K562 (cell line): Measurements from ENCODE around the gene DAPP1.

Experiments used
- CTCF ChIP-seq, 3 experiments: IDR thresholded peaks in 2 of 3; conservative IDR thresholded peaks in 1 of 3; 2 replicates each; pipeline ENCODE4 v1.5.1; 2011 to 2012; ENCODE audit warnings: low read length in 3 of 3, mild to moderate bottlenecking in 3 of 3, control low read depth in 2 of 3, improper control_type of control experiment in 1 of 3, inconsistent platforms in 1 of 3, low read depth in 1 of 3, mixed read lengths in 1 of 3, moderate library complexity in 1 of 3; ENCODE audit not compliant: insufficient read depth in 2 of 3
- DPF2 ChIP-seq: fragments of 450-650 bp; IDR thresholded peaks from 2 replicates; pipeline ENCODE4 v1.6.1; 2016
- EZH2 ChIP-seq: IDR thresholded peaks from 2 replicates; pipeline ENCODE4 v1.6.1; 2012; ENCODE audit warnings: low read depth, mild to moderate bottlenecking, inconsistent platforms, low read length, borderline replicate concordance
- GTF3C2 ChIP-seq: IDR thresholded peaks from 3 replicates; pipeline ENCODE4 v1.6.1; 2011; ENCODE audit warnings: borderline replicate concordance, mild to moderate bottlenecking, moderate library complexity; ENCODE audit not compliant: insufficient read length; ENCODE audit errors: extremely low read depth
- ID3 ChIP-seq, 2 experiments: fragments of 250-450 bp in 1 of 2; fragments of 450-650 bp in 1 of 2; sonication (Bioruptor Pico) in 1 of 2; IDR thresholded peaks; 2 replicates each; pipeline versions ENCODE4 v1.6.1 to v1.8.0; 2016 to 2021; ENCODE audit warnings: mild to moderate bottlenecking in 2 of 2, moderate library complexity in 2 of 2, missing compliant biosample characterization in 1 of 2, missing genetic modification characterization in 1 of 2
- MTF1 ChIP-seq: fragments of 250-450 bp; sonication (Bioruptor Pico); IDR thresholded peaks from 2 replicates; pipeline ENCODE4 v1.9.0; 2021; ENCODE audit warnings: moderate library complexity, mild to moderate bottlenecking, inconsistent platforms, borderline replicate concordance
- PHTF2 ChIP-seq: fragments of 250-450 bp; sonication (Bioruptor Pico); IDR thresholded peaks from 2 replicates; pipeline ENCODE4 v1.5.0; 2021; ENCODE audit warnings: mild to moderate bottlenecking
- POLR2A ChIP-seq: fragments of 450-650 bp; conservative IDR thresholded peaks from 2 replicates; pipeline ENCODE4 v1.6.1; 2016
- RFX5 ChIP-seq: IDR thresholded peaks from 2 replicates; pipeline ENCODE4 v1.6.1; 2011; ENCODE audit warnings: low read depth, mild to moderate bottlenecking, improper control_type of control experiment, low read length
- SIRT6 ChIP-seq: IDR thresholded peaks from one replicate; pipeline ENCODE4 v1.6.1; 2012; ENCODE audit warnings: low read depth, mild to moderate bottlenecking, control low read depth, inconsistent platforms, low read length, moderate library complexity
- SMAD2 ChIP-seq: fragments of 150-350 bp; IDR thresholded peaks from 2 replicates; pipeline ENCODE4 v1.6.1; 2014; ENCODE audit warnings: low read depth, mild to moderate bottlenecking, low read length
- ZNF277 ChIP-seq: fragments of 250-450 bp; sonication (Bioruptor Pico); IDR thresholded peaks from 2 replicates; pipeline ENCODE4 v1.8.0; 2022; ENCODE audit warnings: inconsistent platforms, mild to moderate bottlenecking, moderate library complexity, borderline replicate concordance
- TF ChIP-seq, protein P1 (sequence below): conservative IDR thresholded peaks from 2 replicates; pipeline ENCODE4 v1.6.1; 2011; ENCODE audit warnings: low read depth, mild to moderate bottlenecking, low read length; ENCODE audit not compliant: control insufficient read depth

DNA sequence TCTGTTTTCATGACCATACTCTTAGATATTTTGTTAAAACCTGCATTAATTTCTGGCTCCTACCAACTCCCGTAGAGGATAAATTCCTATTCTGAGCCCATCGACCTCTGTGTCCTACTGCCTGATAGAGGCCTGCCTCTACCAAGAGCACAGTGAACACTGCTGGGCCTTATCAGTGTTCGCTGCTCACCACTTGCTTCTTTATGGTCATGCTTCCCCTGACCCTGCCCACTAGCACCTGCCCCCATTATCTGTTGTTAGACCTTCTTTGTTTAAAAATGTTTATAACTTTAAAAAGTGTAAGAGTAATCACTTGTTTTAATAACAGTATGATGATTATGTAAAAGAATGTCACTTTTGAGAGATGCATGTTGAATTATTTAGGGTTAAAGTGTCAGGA is 6.1 kb downstream of the DAPP1 start:
- TF ChIP-seq SMAD2 (no peak), GTF3C2 (no peak), CTCF (IDR thresholded peaks at IDR 0.05 in 2 of 3, conservative IDR thresholded peaks at IDR 0.05 in 1 of 3; ENCODE audit: insufficient read depth in 2 of 3, low read depth in 1 of 3, low read length in 3 of 3) (no peak), PHTF2 (no peak), ZNF277 (CRISPR knock-in tag) (no peak), DPF2 (no peak), EZH2 (no peak), POLR2A (no peak), RFX5 (no peak), MTF1 (CRISPR knock-in tag) (no peak), SIRT6 (no peak), ID3 (CRISPR knock-in tag; IDR thresholded peaks at IDR 0.05) (no peak), ID3 (tag; IDR thresholded peaks at IDR 0.05) (no peak)
- TF ChIP-seq, protein P1, sequence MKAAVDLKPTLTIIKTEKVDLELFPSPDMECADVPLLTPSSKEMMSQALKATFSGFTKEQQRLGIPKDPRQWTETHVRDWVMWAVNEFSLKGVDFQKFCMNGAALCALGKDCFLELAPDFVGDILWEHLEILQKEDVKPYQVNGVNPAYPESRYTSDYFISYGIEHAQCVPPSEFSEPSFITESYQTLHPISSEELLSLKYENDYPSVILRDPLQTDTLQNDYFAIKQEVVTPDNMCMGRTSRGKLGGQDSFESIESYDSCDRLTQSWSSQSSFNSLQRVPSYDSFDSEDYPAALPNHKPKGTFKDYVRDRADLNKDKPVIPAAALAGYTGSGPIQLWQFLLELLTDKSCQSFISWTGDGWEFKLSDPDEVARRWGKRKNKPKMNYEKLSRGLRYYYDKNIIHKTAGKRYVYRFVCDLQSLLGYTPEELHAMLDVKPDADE: no peak
